Lung (tissue), 12 donors: ENCODE results near the gene ITGAE. TPM values are rescaled to one million over a fixed set of nuclear protein-coding genes. Genes with fewer than 3 reads are reported as not detected.
A peak's percentile ranks its signal among the peaks of the same experiment; 100 is the strongest.

ENCODE experiments used
- ATAC-seq: fragments of 200-7000 bp; cut with Tn5 transposase; one replicate; pipeline ENCODE4 v1.9.1; 2020; ENCODE audit warnings: moderate number of reproducible peaks; ENCODE audit not compliant: insufficient read depth, low FRiP score
- DNase-seq, 3 donors: peaks; one replicate each; pipeline ENCODE4 v3.0.0-alpha.2; 2013 to 2017
- H3K27ac ChIP-seq, 2 donors: one replicate each; pipeline ENCODE4 v1.5.1; 2013; ENCODE audit warnings: mild to moderate bottlenecking in 2 of 2, moderate library complexity in 2 of 2, control low read depth in 1 of 2, inconsistent platforms in 1 of 2, low read depth in 1 of 2, low read length in 1 of 2
- H3K27me3 ChIP-seq, 3 donors: one replicate each; pipeline ENCODE4 v1.5.1; 2013; ENCODE audit warnings: low read length in 2 of 3; ENCODE audit not compliant: control insufficient read depth in 3 of 3, insufficient read depth in 3 of 3
- H3K36me3 ChIP-seq, 4 donors: one replicate each; pipeline ENCODE4 v1.5.1; 2013; ENCODE audit warnings: low read length in 4 of 4, mild to moderate bottlenecking in 1 of 4, moderate library complexity in 1 of 4; ENCODE audit not compliant: control insufficient read depth in 4 of 4, insufficient read depth in 4 of 4
- H3K4me1 ChIP-seq, 5 donors: one replicate each; pipeline ENCODE4 v1.5.1; 2013; ENCODE audit warnings: low read length in 5 of 5, mild to moderate bottlenecking in 2 of 5, moderate library complexity in 1 of 5; ENCODE audit not compliant: control insufficient read depth in 5 of 5, insufficient read depth in 5 of 5
- H3K4me3 ChIP-seq: one replicate; pipeline ENCODE4 v1.5.1; 2013; ENCODE audit warnings: mild to moderate bottlenecking, control low read depth, moderate library complexity
- H3K9ac ChIP-seq, 2 donors: one replicate each; pipeline ENCODE4 v1.5.1; 2013; ENCODE audit warnings: low read length in 2 of 2, control low read depth in 1 of 2; ENCODE audit not compliant: insufficient read depth in 1 of 2
- H3K9me3 ChIP-seq, 4 donors: one replicate each; pipeline ENCODE4 v1.5.1; 2013; ENCODE audit warnings: low read length in 3 of 4, mild to moderate bottlenecking in 1 of 4, moderate library complexity in 1 of 4; ENCODE audit not compliant: control insufficient read depth in 4 of 4, insufficient read depth in 3 of 4
- WGBS, 2 donors: extraction: QIAGEN DNeasy Blood & Tissue Kit; methylation state at CpG; one replicate each; pipeline ENCODE4 v1.1.7; 2013; 5-methylcytosine and 5-hydroxymethylcytosine counted together
- polyA plus RNA-seq, 2 donors: library from polyadenylated mRNA; stranded (reverse); fragments of 200-250 nt; gene quantifications; one replicate each; pipeline ENCODE4 v1.2.1, GENCODE V29; 2013
- total RNA-seq, 2 donors: library from RNA; depleted of rRNA in 1 of 2; stranded (reverse); fragments of >200 nt in 1 of 2; gene quantifications; one replicate each; pipeline ENCODE4 v1.2.1, GENCODE V29; 2014 to 2021
- TF ChIP-seq, protein P1 (sequence below): IDR thresholded peaks from 2 replicates; pipeline ENCODE4 v1.5.1; 2012; ENCODE audit warnings: mild to moderate bottlenecking; ENCODE audit errors: control extremely low read depth, extremely low read depth
- donor health status: control.
- donor health status: control.
- donor health status: Bipolar disorder and iron deficiency.
- donor health status: healthy.
- donor health status: DM: yes; HTN: yes; CAD: no.

The ITGAE gene
- total and polyA plus RNA-seq, 4 donors: 16.8 to 37.3 (median 27.6) TPM

DNA sequence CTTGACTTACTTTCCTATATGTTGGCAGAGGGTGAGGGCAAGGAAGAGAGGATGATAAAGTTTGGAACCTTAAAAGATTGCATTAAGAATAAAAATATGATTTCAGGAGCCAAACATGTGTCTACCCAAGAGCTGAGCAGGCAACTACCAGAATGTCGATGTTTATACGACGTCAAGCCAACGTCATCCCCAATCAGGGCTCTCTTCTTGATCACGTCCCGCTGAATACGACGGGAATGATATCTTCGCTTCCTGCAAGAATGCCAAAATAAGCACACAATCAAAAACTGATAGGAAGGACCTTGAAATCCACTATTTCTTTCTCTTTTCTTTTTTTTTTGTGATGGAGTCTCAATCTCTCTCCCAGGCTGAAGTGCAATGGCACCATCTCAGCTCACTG is 20.1 kb upstream of the ITGAE start:
- no peaks in the 10 kb centered on the region for H3K4me1 ChIP-seq
- DNase-seq: no peak
- H3K9me3 ChIP-seq: no peaks in the 10 kb centered on the region
- ATAC-seq: no peak
- H3K9ac ChIP-seq: no peak overlapping the region
- no peak overlapping the region for H3K27ac ChIP-seq
- TF ChIP-seq, protein P1, sequence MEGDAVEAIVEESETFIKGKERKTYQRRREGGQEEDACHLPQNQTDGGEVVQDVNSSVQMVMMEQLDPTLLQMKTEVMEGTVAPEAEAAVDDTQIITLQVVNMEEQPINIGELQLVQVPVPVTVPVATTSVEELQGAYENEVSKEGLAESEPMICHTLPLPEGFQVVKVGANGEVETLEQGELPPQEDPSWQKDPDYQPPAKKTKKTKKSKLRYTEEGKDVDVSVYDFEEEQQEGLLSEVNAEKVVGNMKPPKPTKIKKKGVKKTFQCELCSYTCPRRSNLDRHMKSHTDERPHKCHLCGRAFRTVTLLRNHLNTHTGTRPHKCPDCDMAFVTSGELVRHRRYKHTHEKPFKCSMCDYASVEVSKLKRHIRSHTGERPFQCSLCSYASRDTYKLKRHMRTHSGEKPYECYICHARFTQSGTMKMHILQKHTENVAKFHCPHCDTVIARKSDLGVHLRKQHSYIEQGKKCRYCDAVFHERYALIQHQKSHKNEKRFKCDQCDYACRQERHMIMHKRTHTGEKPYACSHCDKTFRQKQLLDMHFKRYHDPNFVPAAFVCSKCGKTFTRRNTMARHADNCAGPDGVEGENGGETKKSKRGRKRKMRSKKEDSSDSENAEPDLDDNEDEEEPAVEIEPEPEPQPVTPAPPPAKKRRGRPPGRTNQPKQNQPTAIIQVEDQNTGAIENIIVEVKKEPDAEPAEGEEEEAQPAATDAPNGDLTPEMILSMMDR: no peak
- WGBS, 2 donors: 95 to 96% methylated on average over 9 of the region's 9 CpGs
- no peaks in the 10 kb centered on the region for H3K27me3 ChIP-seq
- H3K4me3 ChIP-seq: no peak overlapping the region
- H3K36me3 ChIP-seq: peaks cover 20 to 55% (median 37%) of the 10 kb centered on the region in 4 donors

DNA sequence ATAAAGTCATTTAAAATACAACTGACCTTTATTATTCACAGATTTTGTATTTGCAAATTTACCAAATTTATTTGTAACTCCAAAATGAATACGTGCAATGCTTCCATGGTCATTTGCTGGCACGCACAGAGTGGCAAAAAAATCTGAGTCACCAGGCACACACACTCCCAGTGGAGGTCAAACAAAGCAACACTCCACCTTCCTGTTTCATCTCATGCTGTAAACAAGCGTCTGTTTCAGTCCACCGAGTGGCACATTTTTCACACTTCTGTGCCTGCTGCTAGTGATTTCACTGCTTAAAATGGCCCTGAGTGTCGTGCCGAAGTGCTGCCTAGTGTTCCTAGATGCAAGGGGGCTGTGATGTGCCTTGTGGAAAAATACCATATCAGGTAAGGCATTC is 17.8 kb upstream of the ITGAE start:
- peak in 2 of 3 donors; percentile 7 to 11 for DNase-seq
- Histone ChIP-seq H3K9ac (no peak overlapping the region), H3K4me1 (no peaks in the 10 kb centered on the region), H3K27ac (no peak overlapping the region), H3K9me3 (no peaks in the 10 kb centered on the region), H3K36me3 (peaks cover 30 to 54% (median 40%) of the 10 kb centered on the region in 4 donors), H3K27me3 (no peaks in the 10 kb centered on the region), H3K4me3 (no peak overlapping the region)
- WGBS, 2 donors: 64 to 71% methylated on average over 6 of the region's 6 CpGs
- TF ChIP-seq, protein P1: no peak
- no peak for ATAC-seq

DNA sequence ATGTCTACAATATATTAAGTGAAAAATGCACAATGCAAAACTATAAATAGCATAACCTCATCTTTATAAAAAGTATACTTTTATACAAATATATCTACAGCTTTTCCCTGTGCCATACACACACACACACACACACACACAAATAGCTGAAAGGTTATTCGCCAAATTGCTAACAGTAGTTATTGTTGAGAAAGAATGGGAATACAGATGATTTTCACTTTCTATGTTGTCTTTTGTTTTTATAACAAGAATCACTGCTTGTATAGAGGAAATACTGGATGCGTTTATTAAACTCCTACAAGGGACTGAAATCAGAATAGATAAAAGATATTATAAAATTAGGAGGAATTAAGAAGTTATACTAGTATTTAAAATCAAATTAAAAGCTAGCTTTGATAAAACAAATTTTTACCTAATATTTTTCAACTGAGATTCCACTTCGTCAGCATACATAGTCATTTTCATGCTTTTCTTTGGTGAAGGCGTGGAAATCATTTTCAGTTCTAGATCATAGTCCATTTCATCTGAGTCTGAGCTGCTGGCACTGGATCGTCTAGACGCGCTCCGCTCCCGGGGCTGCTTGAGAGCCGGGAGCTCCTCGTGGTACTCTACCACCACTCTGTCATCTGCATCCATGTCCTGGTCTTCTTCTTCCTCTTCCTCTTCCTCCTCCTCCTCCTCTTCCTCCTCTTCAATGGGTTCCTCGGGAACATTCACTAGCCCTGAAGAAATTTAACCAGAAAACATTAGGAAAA is 17.0 kb upstream of the ITGAE start:
- peaks cover 31 to 58% (median 40%) of the 10 kb centered on the region in 4 donors for H3K36me3 ChIP-seq
- ATAC-seq (no peak), DNase-seq (no peak)
- TF ChIP-seq, protein P1: no peak
- no peaks in the 10 kb centered on the region for H3K9me3 ChIP-seq
- H3K27ac ChIP-seq: no peak overlapping the region
- H3K9ac ChIP-seq: no peak overlapping the region
- no peaks in the 10 kb centered on the region for H3K4me1 ChIP-seq
- H3K4me3 ChIP-seq: no peak overlapping the region
- 92 to 93% methylated on average over 12 of the region's 12 CpGs for WGBS, 2 donors
- no peaks in the 10 kb centered on the region for H3K27me3 ChIP-seq
